ENCODE results near the gene SERPINB11. TPM values are rescaled to one million over a fixed set of nuclear protein-coding genes. Genes with fewer than 3 reads are reported as not detected.

Gene SERPINB11
- polyA plus RNA-seq, 1 of the 3 experiments (the other 2 are of a cell fraction) = not detected

GRCh38 chr18:63752636-63753035 is 49.9 kb downstream of the SERPINB11 start:
- no peaks in the 10 kb centered on the region for H3K9me2 ChIP-seq
- no peak overlapping the region for H3K4me2 ChIP-seq
- DNase-seq = no peak
- H3K27ac ChIP-seq (ENCODE audit: low read depth in 2 of 2, low read length in 1 of 2) = no peak overlapping the region
- no peaks in the 10 kb centered on the region for H4K20me1 ChIP-seq (ENCODE audit: insufficient read depth)
- no peaks in the 10 kb centered on the region for H3K27me3 ChIP-seq (ENCODE audit: insufficient read depth)
- ChIA-PET POLR2A (no interaction called here), CTCF (no interaction called here)
- H3K9ac ChIP-seq = no peak overlapping the region
- H3K4me1 ChIP-seq (ENCODE audit: control insufficient read depth in 1 of 2, insufficient read depth in 2 of 2, low read depth in 1 of 2, low read length in 1 of 2) = no peaks in the 10 kb centered on the region
- H2AFZ ChIP-seq (ENCODE audit: low read depth) = no peak overlapping the region
- no peaks in the 10 kb centered on the region for H3F3A ChIP-seq (replicated peaks; ENCODE audit: insufficient read depth)
- TF ChIP-seq MXI1 (IDR thresholded peaks at IDR 0.05; ENCODE audit: low read depth, low read length) (no peak), FOXJ3 (CRISPR knock-in tag; IDR thresholded peaks at IDR 0.05) (no peak), PBX3 (IDR thresholded peaks at IDR 0.05) (no peak), SIN3A (IDR thresholded peaks at IDR 0.05; ENCODE audit: borderline replicate concordance, low read depth, low read length) (no peak), NRF1 (IDR thresholded peaks at IDR 0.05; ENCODE audit: low read depth, low read length) (no peak), EZH2phosphoT487 (IDR thresholded peaks at IDR 0.05; ENCODE audit: borderline replicate concordance, low read depth) (no peak), FOXM1 (IDR thresholded peaks at IDR 0.05; ENCODE audit: low read depth) (no peak), FOSL2 (IDR thresholded peaks at IDR 0.05; ENCODE audit: borderline replicate concordance, low read depth) (no peak), CTCF (IDR thresholded peaks at IDR 0.05) (no peak)
- WGBS (ENCODE audit: low lambda C conversion rate) = 46% methylated on average over 2 of the region's 2 CpGs
- no peaks in the 10 kb centered on the region for H3K79me2 ChIP-seq (ENCODE audit: insufficient read depth)
- H3K4me3 ChIP-seq (ENCODE audit: low read depth in 2 of 2, low read length in 1 of 2) = no peak overlapping the region
- H3K9me3 ChIP-seq = no peaks in the 10 kb centered on the region
- H3K36me3 ChIP-seq (replicated peaks in 1 of 2; ENCODE audit: control insufficient read depth in 1 of 2, insufficient read depth in 2 of 2, low read length in 1 of 2) = no peaks in the 10 kb centered on the region

DNA sequence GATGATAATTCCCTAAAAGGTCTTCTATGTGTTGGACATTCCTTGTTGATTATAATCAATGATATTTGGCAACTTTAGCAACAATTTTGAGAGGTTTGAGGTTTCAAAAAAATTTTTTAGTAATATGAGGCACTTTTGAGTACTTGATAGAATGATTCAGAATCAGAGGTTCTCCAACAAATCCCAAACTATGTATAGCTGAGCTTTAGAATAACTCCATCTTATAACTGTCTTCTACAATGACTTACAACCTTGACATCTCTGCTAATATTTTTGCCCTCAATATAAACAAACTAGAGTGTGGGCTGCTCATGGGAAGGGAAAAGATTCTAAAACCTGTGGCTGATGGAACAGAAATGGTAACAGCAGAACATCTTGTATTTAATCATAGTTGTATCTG is 50.9 kb downstream of the SERPINB11 start:
- ChIA-PET POLR2A (no interaction called here), CTCF (no interaction called here)
- no peak overlapping the region for H3K9ac ChIP-seq
- H3K27ac ChIP-seq (ENCODE audit: low read depth in 2 of 2, low read length in 1 of 2) = no peak overlapping the region
- H3K79me2 ChIP-seq (ENCODE audit: insufficient read depth) = no peaks in the 10 kb centered on the region
- H4K20me1 ChIP-seq (ENCODE audit: insufficient read depth) = no peaks in the 10 kb centered on the region
- H3F3A ChIP-seq (replicated peaks; ENCODE audit: insufficient read depth) = no peaks in the 10 kb centered on the region
- H3K4me2 ChIP-seq = no peak overlapping the region
- no peak for TF ChIP-seq YY1 (IDR thresholded peaks at IDR 0.05; ENCODE audit: low read depth)
- no peak for TF ChIP-seq MEF2A (IDR thresholded peaks at IDR 0.05; ENCODE audit: borderline replicate concordance, low read depth)
- no peak for TF ChIP-seq SMC3 (IDR thresholded peaks at IDR 0.05; ENCODE audit: low read depth, low read length)
- TF ChIP-seq EZH2phosphoT487 (IDR thresholded peaks at IDR 0.05; ENCODE audit: borderline replicate concordance, low read depth) = no peak
- H2AFZ ChIP-seq (ENCODE audit: low read depth) = no peak overlapping the region
- H3K4me3 ChIP-seq (ENCODE audit: low read depth in 2 of 2, low read length in 1 of 2) = no peak overlapping the region
- DNase-seq = no peak
- no peaks in the 10 kb centered on the region for H3K9me2 ChIP-seq
- H3K4me1 ChIP-seq (ENCODE audit: control insufficient read depth in 1 of 2, insufficient read depth in 2 of 2, low read depth in 1 of 2, low read length in 1 of 2) = no peaks in the 10 kb centered on the region
- H3K9me3 ChIP-seq = no peaks in the 10 kb centered on the region
- H3K27me3 ChIP-seq (ENCODE audit: insufficient read depth) = no peaks in the 10 kb centered on the region
- H3K36me3 ChIP-seq (replicated peaks in 1 of 2; ENCODE audit: control insufficient read depth in 1 of 2, insufficient read depth in 2 of 2, low read length in 1 of 2) = no peaks in the 10 kb centered on the region

All from SK-N-SH (cell line).